Activated CD4-positive, alpha-beta T cell treated with anti-CD3 and anti-CD28 coated beads, Interleukin-10, Interleukin-2, amounts not matched to agents 100 ng/mL and 50 ng/mL, durations not matched to agents 16 hours and 8 hours (primary cell): ENCODE data around the gene LHFPL3.

Source experiments
- DNase-seq: peaks from one replicate; pipeline ENCODE4 v3.0.0-alpha.2; 2020

Gene LHFPL3

DNA sequence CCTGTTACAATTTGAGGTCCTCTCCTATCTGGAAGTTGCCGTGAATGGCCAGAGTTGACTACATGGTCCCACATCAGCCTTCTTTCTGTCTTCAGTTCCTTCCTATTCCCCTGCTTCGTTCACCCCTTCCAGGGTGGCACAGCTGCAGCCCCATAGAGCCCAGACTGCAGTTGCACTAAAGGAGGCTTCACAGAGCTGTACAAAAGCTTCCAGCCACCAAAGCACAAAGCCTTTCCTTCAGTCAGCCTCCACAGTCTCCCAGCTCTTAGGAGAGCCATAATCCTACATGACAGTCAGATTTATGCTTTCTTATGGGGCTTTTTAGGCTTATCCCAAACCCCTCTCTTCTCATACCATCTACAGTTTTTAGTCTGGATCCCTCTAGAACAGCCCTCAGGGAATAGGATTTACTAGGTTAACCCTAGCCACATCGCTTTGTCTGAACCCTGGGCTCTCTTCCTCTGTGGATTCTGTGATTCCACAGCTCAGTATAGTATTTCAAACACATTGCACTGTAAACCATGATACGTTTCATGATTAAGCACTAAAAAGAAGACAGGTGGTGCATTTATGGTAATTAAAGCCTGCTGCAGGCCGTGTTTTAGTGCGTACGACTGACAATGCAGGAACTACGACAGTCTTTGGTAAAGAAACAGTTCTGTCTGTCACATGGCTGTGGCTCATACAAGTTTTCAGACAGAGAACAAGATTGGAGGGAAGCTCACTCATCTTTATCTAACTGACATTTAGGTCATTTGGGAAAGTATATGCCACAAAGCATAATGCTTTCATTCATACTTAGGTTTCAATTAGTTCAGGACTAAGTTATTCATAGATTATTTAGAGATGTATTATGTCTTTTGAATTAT, 477.3 kb downstream of the LHFPL3 start:
- DNase-seq: no peak

DNA sequence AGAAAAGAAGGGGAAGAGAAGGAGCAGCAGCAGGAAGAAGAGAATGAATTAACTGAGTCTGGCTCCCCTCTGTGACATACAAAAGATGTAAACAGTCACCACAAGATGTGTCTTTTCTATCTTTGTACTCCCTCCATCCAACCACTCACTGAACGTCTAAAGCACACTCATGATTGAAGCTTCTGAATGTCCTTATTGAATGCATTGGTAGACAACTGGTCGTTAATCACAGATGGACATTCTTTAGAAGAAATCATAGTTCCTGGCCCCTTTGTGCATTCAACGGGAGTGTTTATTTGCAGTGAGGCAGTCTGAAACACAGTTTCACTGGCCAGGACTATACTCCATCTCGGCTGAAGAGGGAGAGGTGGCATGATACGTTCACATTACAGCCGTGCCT, 479.3 kb downstream of the LHFPL3 start:
- DNase-seq: no peak

DNA sequence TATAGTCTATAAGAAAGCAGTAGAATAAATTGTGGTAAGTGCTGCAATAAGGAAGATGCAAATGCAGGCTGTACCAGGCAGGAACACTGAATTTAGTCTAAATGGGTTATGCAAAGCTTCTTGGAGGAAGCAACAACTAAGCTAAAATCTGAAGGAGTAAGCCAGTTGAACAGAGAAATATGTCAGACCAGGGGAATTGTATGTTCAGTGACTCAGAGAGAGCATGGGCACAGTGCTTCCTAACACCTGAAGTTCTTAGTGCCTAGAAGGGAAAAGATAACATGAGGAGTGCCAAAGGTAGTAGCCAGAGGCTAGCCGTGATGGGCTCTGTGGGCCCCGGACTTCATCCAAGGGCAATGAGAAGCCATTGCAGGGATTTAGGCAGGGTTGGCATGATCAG, 481.5 kb downstream of the LHFPL3 start:
- DNase-seq: no peak

DNA sequence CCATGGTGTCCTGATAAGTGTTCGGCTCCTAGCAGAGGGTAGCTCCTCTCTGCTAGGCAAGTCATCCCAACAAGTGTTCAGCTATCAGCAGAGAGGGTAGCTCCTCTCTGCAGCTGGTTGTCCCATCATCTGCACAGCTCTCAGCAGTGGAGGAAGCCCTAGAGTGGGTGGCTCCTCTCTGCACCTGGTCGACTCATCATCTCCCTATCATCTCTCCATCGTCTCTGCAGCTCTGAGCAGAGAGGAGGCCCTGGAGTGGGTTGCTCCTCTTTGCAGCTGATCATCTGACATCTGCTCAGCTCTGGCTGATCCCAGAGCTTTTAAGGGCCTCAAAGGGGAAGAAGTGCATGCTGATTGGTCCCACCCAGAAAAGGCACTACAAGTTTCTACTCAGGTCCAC, 485.7 kb downstream of the LHFPL3 start:
- DNase-seq: no peak

DNA sequence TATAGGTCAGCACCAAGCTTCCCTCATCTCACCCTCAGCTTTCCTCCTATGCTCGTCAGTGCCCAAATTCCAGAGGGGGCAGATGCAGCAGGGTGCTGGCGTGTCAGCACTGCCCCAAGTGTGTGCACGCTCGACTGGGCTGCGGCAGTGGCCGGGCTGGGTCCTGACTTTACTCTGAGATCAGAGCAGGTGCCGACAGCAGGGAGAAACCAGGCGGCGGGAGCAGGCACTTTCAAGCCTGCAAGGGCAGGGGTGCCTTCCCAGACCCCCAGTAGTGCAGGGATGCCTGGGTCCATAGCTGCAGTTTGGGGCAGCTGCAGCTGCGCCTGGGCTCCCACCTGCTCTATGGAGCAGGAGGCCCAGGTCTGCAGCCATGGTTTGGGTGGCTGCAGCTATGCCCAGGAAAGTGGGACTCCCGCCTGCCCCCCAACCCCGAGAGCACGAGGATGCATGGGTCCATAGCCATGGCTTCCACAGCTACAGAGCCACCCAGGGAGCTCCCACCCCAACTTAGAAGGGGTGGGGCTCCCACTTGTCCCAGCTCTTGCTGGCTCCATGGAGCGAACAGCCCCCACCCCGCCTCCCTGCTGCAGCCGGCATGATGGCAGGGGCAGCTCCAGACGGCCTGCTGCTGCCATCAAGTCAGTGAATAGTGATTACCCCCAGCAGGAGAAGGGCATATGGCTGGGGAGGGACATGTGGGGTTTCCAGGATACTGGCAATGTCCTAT, 486.4 kb downstream of the LHFPL3 start:
- DNase-seq: no peak

DNA sequence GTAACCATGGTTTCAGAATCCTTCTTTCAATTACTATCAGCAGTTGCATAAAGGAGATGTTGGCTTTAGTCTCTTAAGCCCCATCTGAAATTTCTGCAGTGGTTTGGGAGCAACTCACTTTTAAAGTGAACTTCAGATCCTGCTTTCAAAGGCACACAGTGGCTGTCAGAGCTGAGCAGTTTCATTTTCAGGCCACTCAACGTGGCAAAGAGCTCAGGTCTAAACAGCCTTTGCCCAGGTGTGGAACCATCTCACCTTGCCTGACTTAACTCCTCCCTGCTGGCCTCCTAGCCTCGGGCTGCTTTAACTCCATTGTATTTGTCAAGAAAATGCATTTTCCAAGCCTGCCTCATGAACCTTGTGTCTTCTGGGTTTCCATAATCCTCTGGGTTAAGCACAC, 488.1 kb downstream of the LHFPL3 start:
- no peak for DNase-seq

DNA sequence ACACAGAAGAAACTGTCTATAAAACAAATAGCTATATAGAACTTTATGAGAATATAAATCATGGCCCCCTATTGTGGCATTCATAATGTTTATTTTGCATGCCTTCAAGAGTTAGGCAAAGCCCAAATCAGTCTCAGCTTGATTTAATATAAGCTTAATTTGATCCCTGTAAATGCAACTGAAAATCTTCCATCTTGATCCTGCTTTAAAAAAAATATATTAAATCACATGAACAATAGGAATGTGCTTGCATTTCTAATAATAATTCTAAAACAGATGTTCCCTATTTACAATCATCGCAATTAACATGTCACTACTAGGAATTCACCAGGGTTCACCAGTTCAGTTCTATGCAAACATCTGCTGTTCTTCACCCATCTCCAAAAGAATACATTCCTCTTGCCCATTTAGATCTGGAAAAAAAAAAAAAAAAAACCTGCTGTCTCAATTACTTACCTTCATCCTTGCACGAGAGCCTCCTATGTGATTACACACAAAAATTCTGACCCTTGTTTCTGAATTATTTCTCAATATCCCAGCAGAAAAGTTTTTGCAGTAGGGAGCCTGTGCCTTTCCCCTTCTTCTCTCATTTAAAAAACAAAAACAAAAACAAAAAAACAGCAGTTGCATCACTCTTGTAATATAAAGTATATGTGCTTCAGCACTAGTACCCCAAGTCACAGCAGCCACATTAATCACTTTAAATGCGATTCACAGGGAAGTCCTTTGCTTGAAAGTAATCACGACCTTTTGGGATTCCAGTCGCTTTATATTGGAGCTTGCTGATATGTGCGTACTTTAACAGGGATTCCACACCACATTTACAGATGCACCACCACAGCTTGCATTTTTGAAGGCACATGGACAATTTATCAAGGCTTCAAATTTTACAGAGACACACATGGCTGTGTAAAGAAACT, 490.8 kb downstream of the LHFPL3 start:
- no peak for DNase-seq

DNA sequence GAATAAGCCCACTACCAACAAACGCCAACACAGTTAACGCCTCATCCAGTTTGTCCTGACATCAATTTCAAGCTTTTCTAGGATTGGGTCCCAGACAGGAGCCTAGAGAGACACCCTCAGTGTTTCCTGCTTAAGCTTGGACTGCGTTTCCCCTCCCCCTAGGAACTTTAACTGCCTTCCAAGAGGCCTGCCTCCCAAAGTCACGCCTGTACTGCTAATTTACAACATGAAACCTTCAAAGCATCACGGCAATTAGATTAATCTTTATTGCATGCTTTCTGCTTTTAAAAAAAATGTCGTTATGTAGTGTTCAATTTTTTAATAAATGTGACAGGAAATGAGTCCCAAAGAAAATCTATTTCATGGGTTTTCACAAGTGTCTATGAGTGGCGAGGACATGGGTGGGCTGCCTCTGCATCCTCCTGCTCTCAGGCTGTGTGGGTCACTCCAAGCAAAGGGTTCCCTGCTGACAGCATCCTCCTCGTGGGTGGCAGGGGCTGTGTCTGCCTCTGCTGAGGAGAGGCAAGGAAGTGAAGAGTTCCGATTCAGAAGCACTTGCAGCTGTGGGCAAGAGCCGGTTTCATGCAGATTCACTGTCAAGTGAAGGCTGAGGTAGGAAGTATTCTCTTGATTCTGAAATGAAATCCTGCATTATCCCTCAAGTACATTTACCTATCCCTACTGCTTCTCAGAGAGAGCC, 492.6 kb downstream of the LHFPL3 start:
- DNase-seq: no peak

DNA sequence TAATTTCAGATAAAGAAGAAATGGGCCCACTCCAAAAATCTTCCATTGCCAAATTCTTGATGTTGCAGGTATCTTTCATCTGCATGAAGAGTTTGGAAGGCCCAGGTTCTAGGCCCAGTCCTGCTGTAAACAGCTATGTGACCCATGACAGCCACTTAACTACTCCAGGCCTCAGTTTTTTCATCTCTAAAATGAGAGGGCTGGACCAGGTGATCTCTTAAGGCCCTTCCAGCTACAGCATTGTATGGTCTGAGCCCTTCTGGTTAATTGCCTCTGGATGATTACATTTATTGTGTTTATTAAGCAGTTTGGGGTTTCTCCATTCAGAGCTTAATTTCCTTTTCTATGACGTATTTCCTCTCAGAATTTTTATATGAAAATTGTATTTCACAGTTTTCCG, 494.8 kb downstream of the LHFPL3 start:
- DNase-seq: no peak

DNA sequence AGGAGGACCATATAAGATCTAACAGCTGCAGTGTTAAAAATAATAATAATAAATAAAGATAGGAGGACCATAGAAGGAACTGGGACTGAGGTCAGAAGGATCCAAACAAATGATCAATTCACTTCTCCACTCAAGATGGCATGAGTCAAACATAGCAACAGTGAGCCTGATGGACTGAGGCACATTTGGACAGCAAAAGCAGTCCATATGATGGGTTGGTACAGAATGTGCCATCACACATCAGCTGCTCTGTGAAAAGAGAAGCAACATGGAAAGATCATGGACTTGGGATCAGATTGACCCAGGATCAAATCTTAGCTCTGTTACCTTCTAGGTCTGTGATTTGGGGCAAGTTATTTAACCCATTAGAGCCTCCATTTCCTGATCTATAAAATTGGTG, 496.7 kb downstream of the LHFPL3 start:
- no peak for DNase-seq

DNA sequence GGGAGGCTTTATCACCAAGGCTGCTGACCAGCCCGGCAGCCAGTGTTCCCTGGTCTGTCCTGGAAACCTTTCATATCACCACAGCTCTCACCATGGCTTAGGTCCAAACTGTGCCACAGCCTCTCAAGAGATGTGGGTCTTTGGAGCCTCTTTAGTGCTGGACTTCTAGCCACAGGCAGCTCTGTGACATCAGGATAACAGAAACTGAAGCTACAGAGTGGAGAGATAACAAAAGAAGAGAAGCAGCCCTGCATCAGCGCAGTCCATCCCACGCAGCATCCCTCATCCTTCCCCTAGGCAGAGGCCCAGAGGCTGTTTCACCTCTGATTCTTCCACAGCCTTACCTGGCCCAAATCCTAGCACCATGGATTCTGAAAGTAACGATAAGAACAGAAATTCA, 497.7 kb downstream of the LHFPL3 start:
- DNase-seq: no peak

DNA sequence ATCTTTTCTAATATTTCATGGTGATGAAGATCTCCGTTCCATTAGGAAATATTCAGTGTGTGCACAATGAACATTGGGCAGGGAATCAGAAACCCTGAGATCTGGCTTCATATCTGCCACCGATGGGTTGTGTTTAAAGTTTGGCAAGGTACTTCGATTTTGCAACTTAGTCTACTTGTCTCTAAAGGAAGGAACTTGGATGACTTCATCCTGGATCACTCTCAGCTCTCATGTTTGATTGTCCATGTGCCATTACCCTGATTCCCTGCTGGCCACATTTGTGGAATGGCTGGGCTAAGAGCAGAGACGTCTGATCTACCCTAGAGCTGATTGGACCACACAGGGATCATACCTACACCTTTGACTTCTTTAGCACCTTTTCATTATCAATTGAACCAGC, 508.6 kb downstream of the LHFPL3 start:
- DNase-seq: no peak

DNA sequence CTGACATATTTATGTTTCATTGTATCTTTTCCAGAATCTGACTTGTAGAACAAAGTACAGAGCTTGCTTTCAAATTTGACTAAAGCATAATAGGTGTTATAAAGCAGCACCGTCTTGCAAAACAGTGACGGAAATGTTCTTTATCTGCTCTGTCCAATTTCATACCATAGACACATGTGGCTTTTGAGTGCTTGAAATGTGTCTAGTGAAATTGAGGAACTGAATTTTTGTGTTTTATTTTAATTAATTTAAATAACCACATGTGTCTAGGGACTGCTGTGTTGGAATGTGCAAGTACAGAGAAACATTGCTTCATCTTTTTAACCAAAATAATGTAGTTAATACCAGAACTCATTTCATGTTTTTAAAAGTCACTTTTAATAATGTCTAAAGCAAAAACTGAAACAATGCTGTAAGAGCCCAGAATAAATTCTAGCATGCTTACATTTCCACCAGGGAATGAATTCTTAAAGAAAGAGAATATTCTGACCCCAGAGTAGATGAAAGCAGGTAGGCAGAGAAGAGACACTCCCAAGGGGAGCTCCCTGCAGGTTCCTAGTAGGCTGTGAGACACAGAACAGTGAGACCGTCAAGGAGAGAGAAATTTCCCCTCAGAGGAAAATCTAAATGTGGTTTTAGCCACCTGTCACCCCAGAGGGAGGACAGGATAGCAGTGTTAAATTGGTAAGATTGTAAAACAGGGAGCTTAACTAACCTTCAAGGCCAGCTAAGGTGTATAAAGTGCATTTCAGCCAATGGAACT, 510.3 kb downstream of the LHFPL3 start:
- no peak for DNase-seq

DNA sequence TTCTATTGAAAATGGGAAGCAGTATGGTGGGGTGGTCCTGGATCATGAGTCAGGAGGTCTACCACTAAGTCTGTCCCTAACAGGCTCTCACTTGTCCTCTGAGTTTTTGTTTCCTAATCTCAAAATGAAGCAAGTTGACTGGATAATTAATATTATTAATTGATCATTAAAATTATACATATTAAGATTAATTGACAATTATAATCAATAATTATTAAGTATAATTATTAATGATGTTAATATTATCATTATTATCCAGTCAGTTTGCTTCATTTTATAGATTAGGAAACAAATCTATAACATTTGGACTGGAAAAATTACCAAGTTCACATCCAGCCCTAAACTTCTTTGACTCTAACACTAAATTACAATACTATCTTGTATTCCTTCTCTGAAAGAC, 511.4 kb downstream of the LHFPL3 start:
- no peak for DNase-seq

DNA sequence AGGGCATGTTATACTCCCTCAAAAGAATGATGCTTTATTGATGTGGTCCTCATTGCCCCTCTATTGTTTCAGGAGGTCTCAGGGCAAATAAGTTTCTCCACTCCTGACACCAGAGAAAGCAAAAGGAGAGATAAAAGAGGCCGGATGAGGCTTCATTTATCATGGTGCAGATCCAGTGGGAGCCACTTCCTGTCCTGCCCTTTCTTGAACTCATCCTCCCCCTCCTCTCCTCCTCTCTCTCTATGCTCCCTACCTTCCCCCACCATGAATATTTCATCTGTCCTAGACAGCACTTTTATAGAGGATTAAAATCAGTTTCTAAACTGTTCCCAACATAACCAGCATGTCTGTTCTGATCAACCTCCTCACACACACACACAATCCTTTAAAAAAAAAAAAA, 513.4 kb downstream of the LHFPL3 start:
- no peak for DNase-seq

DNA sequence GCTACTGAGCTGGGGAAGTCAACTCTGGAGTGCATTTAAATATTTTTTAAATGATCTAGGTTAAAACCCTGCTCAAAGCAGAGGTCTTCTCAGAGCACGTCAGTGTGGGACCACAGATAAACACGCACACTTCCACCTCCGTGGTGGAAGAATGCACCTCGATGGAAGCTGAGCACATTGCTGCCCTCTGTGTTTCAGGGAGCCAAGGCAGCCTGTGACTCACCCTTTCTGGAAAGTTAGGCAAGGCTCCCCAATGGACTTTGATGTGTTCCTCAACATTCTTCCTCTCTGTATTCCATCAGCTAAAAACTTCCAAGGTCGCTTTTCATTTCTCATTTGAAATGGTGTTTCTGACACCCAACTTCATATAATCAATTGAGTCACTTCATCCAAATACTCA, 514.8 kb downstream of the LHFPL3 start:
- no peak for DNase-seq

DNA sequence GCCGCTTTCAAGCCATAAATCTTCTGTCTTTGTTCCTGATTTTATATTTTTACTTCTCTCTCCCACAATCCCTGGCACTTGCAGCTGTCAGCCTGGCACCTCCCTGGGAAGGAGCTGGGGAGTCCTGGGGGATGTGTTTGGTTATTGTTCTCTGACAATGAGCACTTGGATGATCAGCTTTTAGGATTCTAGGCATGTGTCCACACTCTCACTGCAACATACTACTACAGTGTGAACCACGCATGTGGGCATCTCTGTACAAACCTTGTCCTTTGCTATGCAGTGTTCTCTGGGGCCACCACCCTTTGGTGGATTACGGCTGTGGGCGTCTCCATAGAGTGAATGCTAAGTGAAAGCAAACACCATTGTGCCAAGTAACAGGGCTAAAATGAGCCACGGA, 517.2 kb downstream of the LHFPL3 start:
- DNase-seq: no peak

DNA sequence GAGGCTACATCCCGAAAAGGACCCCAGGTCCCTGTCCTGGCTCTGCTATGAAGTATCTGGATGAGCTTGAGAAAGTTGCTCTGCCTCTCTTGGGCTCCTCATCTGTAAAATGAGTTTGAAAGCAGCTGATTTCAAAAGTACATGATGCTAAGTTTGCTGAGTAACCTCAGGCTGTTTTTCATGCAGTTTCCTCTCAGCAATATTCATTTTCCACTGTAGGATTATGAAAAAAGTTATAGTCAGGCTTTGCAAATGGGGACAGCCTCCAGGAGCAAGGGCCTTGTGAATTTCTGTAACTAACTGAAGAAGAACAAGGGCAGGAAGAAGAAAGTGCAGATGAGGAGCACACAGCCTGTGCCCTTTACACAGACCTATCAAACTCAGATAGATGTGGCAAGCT, 518.3 kb downstream of the LHFPL3 start:
- DNase-seq: no peak

DNA sequence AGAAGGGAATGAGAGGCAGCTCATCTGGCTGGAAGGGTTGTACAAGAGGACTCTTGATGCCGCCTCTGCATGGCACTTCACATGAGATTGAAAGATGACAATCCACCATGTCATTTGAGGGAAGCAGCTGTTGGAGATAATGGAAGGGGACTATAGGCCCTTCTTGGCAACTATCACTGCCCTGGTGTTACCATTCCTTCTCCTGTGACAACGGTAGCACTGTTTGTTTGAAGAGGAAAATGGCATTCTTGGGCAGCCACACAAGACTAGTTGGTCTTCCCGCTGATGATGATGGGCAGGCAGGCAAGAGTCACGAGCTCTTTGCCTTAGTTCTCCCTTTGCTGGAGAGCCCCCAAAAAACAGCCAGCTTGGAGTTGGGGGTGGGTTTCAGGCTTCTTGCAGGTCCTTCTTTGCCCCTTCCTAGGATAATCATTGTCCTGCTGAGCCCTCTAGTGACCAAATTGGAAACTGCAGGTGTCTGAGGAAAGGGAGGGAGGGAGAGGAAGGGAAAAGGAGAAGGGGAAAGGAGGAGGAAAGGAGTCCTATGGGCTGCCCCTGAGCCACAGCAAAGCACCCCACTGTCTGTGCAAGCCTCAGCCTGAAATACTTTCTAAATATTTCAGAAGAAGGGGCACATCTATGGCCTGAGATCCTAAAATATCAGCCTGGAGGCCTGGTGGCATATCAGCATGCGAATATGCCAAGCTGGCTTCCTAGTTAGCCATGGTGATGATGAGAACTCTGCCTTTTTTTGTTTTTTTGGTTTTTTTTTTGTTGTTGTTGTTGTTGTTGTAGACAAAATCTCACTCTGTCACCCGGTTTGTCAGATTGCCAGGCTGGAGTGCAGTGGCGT, 520.0 kb downstream of the LHFPL3 start:
- peak; percentile 62 for DNase-seq

DNA sequence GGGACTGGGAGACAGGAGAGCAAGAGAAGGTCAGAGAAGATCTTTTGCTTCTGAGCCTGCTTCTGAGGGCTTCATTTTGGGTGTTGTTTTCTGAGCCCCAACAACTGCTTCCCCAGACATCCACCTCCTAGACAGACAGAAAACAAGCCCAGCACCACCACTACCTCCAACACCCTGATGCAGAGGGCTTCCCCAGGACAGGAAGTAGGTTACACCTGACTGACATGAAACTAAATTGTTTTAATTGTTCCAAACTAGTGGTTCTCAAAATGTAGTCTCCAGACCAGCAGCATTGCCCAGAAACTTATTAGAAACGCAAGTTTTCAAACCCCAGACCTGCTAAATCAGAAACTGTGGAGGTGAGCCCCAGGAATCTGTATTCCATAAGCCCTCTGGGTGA, 522.0 kb downstream of the LHFPL3 start:
- DNase-seq: no peak

DNA sequence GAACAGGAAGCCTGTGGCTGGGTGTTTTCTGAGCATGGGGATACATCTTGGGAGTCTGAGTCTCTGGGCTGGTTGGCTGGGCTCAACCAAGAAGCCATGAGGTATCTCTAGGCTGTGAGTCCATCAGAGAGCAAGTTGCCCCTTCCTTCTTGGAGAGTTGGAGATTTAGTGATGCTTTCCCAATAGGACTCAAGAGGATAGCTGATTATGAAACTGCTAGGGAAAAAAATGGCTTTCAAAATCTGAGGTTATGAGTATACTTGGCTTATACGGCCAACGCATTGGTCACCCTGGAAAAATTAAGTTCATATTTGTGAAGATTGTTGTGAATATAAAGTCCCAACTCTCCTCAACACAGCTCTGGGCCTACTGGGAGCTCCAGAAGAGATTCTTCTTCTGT, 522.9 kb downstream of the LHFPL3 start:
- no peak for DNase-seq
